ENCODE measurements around the gene RAP1GAP2. TPM values are rescaled to one million over a fixed set of nuclear protein-coding genes. Genes with fewer than 3 reads are reported as not detected.
A peak's percentile ranks its signal among the peaks of the same experiment; 100 is the strongest.
"Not testable (repeated sequence)": the region's sequence is repeated elsewhere in the genome, so short reads cannot be mapped to it uniquely, and the experiment has no call there.

The RAP1GAP2 gene
- total and polyA plus RNA-seq, 2 of the 8 experiments (the other 6 are each of a cell fraction or from before 2014, with no cell fraction given): 24.0 to 63.8 TPM

- H3K27me3 ChIP-seq (replicated peaks in 1 of 4; ENCODE audit: control insufficient read depth in 3 of 4, extremely low read depth in 1 of 4, insufficient read depth in 3 of 4, low read length in 3 of 4); H3K9me3 ChIP-seq (ENCODE audit: insufficient read depth in 2 of 2, low read depth in 1 of 2, low read length in 1 of 2); H3K14ac ChIP-seq (ENCODE audit: insufficient read length); H2BK12ac ChIP-seq (ENCODE audit: low read depth, low read length); FAIRE-seq; H3K4me3 ChIP-seq (ENCODE audit: extremely low read depth in 1 of 4, insufficient read depth in 2 of 4, low read depth in 3 of 4, low read length in 4 of 4); H2BK20ac ChIP-seq (ENCODE audit: low read length); H3K18ac ChIP-seq (ENCODE audit: extremely low read depth, low read length); H4K91ac ChIP-seq (replicated peaks; ENCODE audit: insufficient read length, low read length); H2BK120ac ChIP-seq (replicated peaks; ENCODE audit: low read depth, low read length); H3K56ac ChIP-seq (replicated peaks; ENCODE audit: insufficient read length, low read depth, low read length); H3K4me1 ChIP-seq (replicated peaks in 1 of 4; ENCODE audit: control insufficient read depth in 3 of 4, insufficient read depth in 4 of 4, low read length in 3 of 4); H3K9ac ChIP-seq (replicated peaks in 1 of 4; ENCODE audit: extremely low read depth in 1 of 4, low read depth in 3 of 4, low read length in 3 of 4); H3K23ac ChIP-seq (ENCODE audit: insufficient read length); DNase-seq (ENCODE audit: low read depth in 1 of 2, low spot score in 2 of 2); H3K79me1 ChIP-seq (ENCODE audit: low read depth, low read length); POLR2A ChIA-PET (ENCODE audit: partially characterized antibody); H4K8ac ChIP-seq (ENCODE audit: extremely low read depth, insufficient read depth, low read length); H2AK5ac ChIP-seq (ENCODE audit: low read depth, low read length); H3K4me2 ChIP-seq (ENCODE audit: insufficient read depth in 1 of 2, low read depth in 2 of 2, low read length in 2 of 2); H4K20me1 ChIP-seq (replicated peaks in 1 of 2; ENCODE audit: control insufficient read depth in 1 of 2, insufficient read depth in 2 of 2, low read length in 2 of 2); H3K36me3 ChIP-seq (ENCODE audit: control insufficient read depth in 2 of 4, insufficient read depth in 4 of 4, low read length in 3 of 4); H2AFZ ChIP-seq (ENCODE audit: low read length); H3K79me2 ChIP-seq (ENCODE audit: control insufficient read depth in 1 of 2, insufficient read depth in 2 of 2, low read length in 2 of 2); H3K27ac ChIP-seq (ENCODE audit: low read depth, low read length); H4K5ac ChIP-seq (ENCODE audit: insufficient read length, low read depth, low read length); H3K23me2 ChIP-seq (ENCODE audit: low read depth, low read length); H3K4ac ChIP-seq (replicated peaks; ENCODE audit: insufficient read length, low read depth, low read length); H2BK5ac ChIP-seq (ENCODE audit: low read depth, low read length); H2BK15ac ChIP-seq (ENCODE audit: low read length): not testable (repeated sequence)
- CTCF ChIA-PET (ENCODE audit: partially characterized antibody): interaction anchor here (1.0 to 1.8 kb wide), 2 partner anchors 9 to 44 kb away, joined by 5 to 6 read pairs; no protein-coding TSS in a partner anchor
- 92% methylated on average over 15 of the region's 15 CpGs; no CpG with 5 or more reads in 1 of the 2 experiments for WGBS, 2 experiments (ENCODE audit: extremely low coverage in 1 of 2, insufficient coverage in 1 of 2, insufficient read length in 1 of 2, insufficient replicate concordance in 2 of 2, low coverage in 1 of 2, low lambda C conversion rate in 2 of 2, missing lambda C conversion rate in 1 of 2)
- peak; percentile 80; the same call in 1 of the 2 replicates for TF ChIP-seq KDM1A (IDR thresholded peaks at IDR 0.05; ENCODE audit: borderline replicate concordance, low read length)
Observed at GRCh38 chr17:2781598-2781997, 14.6 kb upstream of the RAP1GAP2 start.
